Effector CD8-positive, alpha-beta T cell (primary cell): Measurements from ENCODE around the gene SLC23A1.
A peak's percentile ranks its signal among the peaks of the same experiment; 100 is the strongest.

ENCODE experiments used
- DNase-seq: peaks from one replicate; lab custom pipeline; 2025; lab: John Stamatoyannopoulos, UW

The SLC23A1 gene

DNA sequence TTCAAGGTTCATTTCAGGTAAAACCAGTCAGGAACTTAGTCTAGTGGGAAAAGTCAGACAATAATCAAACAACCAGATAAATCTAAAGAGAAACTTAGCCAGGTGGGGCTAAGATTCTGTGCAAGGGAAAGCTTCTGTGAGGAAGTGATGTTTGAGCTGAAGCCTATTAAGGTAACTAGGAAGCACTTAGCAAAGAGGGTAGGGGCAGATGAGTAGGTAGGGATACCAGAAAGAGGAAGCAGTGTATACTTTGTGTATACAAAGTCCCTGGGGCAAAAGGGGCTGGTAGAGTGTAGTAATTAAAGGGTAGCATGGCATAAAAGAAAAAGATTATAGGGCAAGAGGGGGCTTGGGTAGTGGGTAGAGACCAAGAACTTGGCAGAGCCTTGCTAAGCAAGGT is 24.4 kb upstream of the SLC23A1 start:
- DNase-seq, result no peak

DNA sequence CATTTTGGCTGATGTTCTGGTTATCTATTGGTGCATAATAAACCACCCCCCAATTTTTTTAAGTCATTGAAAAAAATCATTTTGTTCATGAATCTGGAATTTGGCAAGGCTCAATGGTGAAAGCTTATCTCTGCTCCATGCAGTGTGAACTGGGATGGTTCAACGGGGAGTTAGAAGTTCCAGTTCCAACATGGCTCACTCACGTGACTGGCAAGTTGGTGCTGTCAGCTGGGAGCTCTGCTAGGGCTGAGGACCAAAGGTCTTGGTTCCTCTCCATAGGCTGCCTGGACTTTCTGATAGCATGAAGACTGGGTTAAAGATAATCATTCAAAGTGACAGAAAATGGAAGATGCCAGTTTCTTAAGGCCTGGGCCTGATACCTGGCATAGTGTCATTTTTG is 23.9 kb upstream of the SLC23A1 start:
- no peak for DNase-seq

DNA sequence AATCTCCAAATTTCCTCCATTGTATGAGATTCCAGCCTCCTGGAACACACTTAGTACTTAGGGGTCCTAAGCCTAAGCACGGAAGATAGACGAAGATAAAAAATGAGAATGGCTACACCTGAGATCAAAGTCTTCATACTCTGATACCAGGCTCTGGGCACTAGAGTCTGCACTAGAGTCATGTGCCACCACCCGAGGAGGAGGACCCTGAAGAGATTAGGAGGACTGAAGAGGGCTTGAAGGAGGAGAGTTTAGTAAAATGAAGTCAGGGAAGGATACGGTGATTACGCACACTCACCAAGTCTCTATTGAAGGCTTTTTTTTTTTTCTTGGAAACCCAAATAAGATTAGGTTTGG is 21.4 kb upstream of the SLC23A1 start:
- no peak for DNase-seq

DNA sequence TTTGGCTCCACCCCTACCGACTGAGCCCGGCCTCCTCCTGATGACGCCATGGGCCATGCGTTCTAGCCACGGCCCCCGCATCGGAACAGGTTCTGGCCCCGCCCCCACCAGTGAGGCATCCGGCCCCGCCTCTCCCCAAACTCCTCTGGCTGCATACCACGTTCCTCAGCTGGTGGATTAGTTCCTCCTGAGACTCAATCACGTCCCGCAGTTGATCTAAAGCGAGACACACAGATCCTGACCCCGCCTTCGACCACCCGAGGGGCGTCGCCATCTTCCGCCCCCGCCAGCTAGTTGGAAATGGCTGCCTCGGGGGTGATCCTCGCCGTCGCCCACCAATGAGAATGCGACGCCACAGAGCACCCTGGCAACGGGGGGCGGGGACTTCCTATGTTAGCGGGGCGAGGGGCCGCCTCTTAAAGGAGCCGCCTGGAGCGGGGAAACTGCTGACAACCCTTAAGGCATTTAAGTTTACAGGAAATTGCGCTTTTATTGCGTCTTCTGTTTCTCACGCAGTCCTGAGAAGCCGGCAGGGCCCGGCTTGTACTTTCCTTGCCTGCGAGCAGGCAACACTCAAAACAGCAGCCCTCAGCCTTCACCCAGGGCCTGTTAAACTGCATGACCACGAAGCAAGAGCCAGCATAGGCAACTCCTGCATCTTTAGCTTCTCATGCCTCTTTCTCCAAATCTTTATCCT is 20.8 kb upstream of the SLC23A1 start, which contains the start of gene SPATA24:
Gene SPATA24, minus strand, starts transcription at position 303 of the 697 bp plus-strand sequence. Its CDS starts 29 bp downstream, at position 274.
- DNase-seq, result peak; percentile 97

DNA sequence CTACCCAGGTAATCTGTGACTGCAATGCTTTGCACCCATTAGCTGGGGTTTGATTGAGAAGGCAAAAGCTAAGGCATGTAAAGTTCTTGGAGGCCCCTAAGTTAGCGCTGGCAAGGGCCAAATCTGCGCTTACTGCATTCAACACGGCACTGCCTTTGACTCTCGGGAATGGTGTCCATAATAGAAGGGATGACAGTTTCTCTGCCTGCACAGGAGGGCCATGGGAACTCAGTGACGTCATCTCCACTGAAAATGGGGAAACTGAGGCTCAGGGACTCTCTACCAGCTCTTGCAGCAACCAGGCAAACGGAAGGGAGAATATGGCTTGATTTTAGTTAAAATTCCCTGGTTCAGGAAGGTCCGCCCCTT is 20.3 kb upstream of the SLC23A1 start:
- DNase-seq, result no peak

DNA sequence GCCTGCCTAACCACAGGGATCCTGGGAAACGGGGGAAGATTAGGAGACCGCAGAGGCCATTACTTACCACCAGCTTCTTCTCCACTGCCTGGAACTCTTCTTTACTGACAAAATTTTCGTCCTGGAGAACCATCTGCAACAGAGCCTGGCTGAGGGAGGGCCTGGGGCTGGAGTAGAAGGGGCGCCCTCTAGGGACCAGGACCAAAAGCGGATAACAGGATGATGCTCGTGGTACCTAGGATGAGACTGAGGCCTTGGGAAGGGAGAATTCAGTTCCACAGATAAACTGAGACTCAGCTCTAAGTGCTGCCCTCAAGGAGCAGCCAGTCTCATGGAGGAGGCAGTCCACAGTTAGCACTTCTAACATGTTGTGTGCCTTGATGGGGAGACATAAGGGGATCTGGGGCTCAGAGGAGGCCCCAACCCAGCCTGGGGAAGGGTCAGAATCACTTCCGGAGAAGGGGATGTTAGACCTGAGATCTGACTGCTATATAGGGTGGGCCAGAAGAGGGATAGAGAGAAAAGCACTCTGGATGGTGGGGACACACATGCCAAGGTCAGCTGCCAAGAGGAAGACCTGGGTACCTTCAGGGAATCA is 19.6 kb upstream of the SLC23A1 start:
- DNase-seq, result no peak

DNA sequence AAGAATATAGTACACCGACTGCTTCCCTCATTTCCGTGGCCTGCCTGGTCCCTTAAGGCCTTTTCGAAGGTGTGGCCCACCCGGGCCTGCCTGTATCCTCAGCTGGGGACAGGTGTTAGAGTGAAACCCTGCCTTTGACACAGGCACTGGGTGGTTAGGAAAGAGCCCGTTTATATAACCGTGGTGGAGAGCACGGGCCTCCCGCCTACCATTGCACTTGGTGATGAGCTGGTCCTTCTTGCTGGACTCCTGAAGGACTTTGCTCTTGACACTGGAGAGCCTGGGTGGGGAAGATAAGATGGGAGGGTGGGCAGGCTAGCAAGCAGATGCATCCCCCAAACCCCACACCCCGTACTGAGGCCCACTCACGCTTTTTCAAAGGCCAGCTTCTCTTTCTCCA is 18.4 kb upstream of the SLC23A1 start:
- DNase-seq, result no peak

DNA sequence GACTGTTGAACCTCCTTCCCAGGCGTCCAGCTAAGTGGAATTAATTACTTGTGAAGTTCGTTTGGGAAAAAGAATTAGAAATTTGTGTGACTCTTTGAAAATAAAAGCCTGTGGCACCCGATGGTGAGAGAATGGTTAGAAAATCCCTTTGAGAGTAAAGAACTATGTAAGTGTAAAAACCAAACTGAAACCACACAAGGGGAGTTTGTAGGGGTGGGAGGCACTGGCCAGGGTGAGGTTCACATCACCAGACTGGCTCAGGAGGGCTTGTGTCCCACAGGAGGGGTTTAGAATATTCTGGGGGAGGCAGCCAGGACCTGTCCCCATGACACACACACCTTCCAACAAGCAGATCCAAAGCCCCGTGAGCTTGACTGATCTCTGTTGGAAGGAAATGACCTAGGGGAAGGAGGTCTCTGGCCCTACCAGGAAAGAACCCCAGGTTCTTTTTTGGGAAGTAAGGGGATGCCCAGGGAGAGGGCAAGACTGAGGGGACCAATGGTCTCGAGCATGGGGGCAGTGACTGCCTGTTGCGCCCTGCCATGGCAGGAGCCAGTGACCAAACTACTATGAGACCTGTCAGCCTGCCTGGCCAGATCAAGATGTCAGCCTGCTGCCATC is 16.5 kb upstream of the SLC23A1 start:
- DNase-seq, result no peak

DNA sequence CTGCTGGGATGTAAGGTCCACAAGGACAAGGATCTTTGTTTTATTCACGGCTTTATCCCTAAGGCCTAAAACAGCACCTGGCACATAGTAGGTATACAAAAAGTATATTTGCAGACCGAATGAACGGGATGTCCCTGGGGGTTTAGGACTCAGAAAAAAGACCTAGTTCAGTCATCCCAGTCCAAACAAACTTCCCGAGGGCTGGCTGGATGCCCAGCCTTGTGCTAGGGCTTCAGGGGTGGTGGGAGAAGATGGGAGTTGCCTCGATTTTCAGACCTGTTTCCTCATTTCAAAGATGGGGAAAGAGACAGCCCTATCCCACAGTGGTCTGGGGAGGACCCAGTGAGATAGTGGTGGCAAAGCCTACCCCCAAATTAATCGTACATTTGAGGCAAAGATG is 14.8 kb upstream of the SLC23A1 start:
- no peak for DNase-seq

DNA sequence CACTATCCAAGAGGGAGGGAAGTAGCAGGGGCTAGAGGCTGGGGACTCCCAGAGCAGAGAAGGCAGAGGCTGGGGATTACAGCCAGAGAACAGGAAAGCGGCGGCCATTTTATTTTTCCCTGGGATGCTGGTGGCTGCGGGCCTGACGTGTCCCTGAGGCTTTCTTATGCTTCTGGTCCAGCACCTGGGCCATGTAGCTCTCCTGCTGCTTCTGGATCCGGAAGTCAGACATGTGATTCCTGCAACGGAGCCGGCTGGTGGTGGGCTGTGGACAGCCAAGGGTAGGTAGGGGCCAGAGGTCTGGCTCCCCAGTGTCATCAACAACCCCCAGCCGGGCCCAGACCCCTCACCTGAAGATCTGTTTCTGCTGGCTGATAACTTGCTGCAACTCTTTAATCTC is 13.6 kb upstream of the SLC23A1 start:
- no peak for DNase-seq

DNA sequence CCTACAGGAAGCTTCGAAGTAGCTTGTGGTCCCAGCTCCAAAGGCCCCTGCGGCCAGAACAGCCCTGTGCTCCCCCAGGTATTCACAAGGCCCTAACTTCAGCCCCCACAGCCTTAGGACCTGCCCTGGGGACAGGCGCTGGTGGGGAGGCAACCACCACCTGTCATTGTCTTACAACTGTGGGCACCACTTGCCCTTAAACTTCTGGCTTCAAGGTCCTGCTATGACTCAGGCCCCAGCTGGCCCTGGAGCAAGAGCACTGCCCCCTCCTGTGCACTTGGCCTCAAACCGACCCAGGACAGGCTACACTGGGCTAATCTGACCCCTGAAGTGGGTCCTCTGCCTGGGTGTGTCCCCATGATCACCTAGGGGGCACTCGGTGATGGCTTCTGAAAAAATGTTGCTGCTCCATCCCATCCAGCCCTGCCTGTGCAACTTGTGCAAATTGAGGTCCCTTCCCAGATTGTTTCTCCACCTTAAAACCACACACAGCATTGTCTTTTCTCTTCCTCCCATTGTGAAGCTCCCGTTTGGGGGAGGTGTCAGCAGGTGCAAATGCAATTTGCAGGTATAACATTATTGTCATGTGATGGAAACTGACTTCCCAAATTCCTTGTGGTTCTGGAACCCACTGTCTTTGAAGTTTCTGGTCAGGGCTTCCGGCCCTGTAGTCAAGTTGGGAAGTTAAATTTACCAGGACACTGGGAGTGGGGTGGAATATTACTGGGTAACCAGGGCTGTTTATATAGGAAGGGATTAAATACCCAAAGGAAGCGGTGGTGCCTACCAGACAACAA is 12.9 kb upstream of the SLC23A1 start:
- no peak for DNase-seq

DNA sequence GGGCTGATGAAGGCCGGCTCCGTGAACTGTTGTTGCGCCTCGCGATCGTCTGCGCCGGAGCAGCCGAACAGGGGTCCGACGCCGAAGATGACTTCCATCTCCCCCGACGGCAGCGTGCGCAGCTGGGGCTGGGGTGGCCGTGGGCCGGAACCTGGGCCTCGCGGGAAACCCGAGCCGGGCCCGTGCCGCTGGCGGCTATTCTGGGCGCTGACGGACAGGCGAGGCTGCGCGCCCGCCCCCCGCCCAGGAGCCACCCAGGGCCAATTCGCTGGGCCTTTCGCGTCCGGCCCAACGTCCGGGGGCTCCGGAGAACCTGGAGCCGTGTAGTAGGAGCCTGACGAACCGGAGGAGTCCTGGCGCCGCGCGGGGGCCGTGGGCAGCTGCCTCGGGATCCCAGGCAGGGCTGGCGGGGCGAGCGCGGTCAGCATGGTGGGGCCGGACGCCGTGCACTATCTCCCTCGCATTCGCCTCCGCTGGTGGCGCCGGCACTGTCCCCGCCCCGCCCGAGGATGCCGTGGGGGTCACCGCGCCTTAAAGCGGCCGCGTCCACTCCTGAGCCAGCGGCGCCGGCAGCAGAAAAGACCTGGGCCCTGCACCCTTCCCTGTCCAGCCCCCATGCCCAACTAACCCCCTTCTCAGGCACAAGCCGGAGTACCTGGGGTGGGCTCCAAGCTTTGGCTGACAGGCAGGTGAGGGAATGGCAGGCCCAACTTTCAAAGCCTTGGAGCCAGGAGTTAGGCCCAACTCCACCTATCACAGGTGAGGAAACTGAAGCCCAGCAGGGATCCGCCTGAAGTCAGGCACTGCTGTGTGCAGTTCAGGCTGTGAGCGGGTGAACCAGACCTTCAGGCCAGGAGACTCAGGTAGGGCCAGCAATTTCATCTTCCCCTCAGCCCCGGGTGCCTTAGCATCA is 11.8 kb upstream of the SLC23A1 start, which contains the start of gene PROB1:
Gene PROB1, minus strand, starts transcription at position 451 of the 913 bp plus-strand sequence. Its CDS starts 23 bp downstream, at position 428.
- no peak for DNase-seq

DNA sequence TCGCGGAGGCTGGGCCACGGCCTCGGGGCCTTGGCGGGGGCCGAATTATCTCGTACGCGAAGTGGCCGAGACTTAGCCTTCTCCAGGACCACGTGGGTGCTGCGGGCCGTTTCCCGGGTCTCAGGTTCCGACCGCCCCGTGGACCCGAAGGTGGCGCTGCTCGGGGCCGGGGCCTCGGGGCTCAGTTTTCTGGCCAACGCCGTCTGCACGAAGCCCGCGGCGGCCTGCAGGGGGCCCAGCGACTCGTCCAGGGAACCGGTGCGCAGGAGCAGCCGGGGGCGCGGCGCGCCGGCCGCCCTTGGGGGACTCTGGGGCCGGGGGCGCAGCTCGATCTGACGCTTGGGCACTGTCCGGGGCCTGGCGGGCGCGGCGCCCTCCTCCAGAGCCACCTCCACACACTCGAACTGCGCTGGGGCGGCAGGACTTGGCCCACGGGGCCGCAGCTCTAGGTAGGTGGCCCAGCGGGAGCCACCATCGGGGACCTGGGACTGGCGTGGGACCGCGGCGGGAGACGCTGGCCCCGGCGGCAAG is 11.1 kb upstream of the SLC23A1 start:
- no peak for DNase-seq

DNA sequence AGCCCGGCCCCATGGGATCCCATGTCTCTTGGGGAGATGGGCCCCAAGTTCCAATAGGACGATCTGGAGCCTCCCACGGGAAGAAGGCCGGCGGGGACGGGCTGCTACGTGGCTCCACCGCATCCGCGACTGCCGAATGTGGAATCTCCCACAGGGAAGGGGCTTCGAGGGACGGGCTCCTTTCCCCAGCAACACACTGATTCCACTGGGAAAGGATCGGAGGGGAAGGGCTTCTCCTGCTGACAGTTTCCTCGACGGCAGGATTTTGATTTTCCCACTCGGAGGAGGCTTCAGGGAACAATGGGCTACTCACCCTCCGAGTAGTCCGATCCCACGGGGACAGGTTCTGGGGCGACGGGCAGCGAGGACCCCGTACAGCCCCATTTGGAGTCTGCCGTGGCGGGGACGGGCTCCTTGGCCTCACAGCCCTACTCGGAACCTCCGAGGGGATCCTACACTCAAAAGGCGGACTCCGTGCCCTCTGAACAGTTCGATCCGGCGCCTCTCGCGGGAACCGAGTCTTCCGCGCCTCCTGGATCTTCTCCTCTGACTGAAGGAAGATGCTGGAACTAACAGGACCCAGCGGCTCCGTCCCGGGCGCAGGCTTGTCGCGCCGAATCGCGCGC is 10.5 kb upstream of the SLC23A1 start:
- DNase-seq, result no peak

DNA sequence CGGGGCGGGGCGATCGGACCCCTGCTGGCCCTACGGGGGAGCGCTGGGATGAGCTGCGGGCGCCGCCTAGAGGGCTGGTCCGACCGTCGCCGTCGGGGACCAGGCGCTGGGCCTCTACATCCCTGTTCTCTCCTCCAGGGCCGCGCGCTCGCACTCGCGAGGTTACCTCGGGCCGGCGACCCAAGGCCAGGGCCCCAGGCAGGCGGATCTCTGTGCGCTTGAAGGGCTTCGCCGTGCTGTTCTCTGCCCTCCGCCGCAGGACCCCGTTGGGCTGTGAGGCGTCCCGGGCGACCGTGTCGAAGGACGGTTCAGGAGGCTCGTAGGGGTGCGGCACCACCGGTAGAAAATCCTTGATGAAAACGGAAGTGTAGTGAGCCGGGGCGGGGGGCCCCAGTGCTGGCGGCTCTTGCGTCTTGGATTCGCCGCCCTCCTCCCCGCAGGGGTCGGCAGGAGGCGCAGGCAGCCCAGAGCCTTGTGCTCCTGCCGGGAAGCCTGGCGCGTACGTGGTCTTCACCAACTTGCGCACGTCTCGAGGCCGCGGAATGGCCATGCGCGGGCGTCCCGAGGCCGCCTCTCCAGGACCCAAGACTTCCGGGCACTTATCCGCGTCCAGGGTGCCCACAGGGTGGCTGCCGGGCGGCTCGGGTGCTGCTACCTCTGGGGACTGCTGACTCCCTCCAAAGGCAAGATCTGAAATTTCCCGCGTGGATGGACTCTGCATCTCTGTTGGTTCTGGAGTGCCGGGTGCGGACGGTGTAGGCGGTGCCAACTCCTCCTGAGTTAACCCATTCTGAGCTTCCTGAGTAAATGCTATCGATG is 9.8 kb upstream of the SLC23A1 start:
- DNase-seq, result peak; percentile 56

DNA sequence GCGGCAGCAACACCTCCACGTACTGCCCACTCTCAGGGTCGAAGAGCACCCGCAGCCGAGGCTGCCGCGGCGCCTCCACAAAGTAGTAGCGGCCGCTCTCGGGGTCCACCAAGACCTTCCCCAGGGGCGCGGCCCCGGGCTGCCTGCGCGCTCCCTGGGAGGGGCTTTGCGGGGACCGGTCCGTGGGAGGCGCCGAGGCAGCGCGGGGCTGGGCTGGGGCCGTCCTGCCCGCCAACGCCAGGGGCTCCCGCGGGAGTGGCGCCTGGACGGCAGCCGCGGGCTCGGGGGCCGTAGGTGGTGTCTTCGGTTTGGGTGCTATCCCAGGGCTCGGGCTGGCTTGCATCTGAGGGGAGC is 9.2 kb upstream of the SLC23A1 start:
- no peak for DNase-seq

DNA sequence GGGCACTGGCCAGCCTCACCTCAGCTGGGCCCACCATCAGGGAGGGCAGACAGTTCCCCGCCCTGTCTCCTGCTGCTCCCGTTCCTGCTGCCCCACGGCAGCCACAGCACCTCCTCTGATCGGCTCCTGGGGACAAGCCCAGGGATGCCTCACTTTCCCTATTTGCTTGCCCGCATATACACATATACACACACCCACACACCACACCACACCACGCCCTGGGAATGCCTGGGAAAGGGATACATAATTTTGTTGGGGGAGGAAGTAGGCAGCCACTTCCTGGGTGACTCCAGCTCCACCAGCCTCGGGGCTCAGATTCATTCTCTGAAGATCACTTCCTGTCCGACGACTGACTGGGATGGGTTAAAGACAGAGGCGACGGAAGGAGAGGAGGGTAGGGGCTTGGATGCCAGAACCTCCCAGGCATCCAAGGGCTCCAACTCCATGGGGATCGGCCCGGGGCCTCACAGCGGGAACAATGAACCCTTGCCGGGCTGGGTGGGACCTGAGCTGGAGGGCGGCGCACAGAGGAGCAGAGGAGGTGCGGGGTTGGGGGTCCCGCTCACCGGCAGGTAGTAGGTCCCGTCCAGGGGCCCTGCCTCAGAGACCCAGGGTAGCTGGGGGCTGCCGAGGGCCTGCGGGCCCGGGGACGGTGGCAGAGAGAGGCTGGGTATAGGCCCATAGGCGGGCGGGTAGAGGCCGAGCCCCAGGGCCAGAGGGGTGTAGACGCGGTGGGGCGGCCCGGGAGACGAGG is 8.7 kb upstream of the SLC23A1 start:
- DNase-seq, result no peak

DNA sequence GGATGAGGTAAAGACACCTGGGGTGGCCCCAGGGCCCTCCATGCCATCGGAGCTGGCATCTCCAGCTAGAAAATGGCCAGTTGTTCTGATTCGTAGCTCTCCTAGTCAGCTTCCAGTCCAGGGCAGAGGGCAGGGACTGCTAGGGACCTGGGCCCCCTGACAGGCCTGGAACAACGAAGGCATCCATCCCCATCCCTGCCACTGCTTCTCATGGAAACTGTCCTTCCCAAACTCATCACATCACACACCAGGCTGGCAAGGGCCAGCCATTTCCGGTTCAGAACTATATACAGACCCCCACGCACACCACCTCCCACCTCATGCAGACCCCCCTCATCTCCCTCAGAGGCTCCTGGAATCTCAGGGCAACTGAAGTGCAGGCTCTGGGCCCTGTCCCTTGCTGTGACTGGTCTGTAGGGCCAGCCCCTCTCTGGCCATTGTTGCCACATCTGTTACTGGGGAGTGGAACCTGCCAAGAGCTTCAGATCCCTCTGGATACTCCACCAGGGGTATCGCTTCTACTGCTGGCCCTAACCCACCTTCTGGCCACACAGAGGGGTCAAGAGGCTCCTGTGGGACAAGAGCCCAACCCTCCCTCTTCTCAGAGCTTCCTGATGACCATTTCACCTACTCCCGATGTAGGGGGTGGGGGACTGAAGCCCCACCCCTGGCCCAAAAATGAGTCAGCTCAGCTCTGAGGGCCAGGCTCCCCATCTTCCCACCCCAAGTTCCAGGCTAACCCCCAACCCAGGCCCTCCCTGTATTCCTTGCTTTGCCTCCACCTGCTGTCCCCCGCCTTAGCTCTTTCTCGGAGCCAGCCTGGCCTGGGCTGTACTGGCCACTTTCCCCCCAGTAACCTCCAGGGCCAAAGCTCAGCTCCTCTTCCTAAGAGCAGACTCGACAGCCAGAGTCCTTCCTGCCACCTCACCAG is 7.8 kb upstream of the SLC23A1 start:
- no peak for DNase-seq
